ENCODE data around the gene AANAT.

DNA sequence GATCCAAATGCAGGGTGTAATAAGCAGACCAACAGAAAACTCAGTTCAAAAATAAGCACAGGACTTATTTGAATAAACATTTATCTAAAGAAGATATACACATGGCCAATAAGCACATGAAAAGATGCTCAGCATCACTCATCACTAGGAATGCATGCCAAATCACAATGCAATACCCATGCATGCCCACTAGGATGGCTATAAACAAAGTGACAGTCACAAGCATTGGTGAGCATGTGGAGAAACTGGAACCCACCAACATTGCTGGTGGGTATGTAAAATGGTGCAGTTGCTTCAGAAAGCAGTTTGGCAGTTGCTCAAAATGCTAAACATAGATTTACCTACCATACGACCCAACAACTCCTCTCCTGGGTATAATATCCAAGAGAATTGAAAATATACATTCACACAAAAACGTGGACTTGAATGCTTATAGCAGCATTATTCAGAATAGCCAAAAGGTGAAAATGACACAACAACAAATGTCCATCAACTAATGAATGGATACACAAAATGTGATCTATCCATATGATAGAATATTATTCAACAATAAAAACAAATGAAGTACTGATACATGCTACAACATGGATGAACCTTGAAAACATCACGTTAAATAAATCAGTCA is 34.6 kb upstream of the AANAT start:
- TF ChIP-seq CTCF (conservative IDR thresholded peaks at IDR 0.05; ENCODE audit: low read length) (peak; percentile 71), EZH2phosphoT487 (IDR thresholded peaks at IDR 0.05; ENCODE audit: borderline replicate concordance) (no peak)
